Dedifferentiated amniotic fluid mesenchymal stem cell (primary cell): ENCODE results near the gene HYAL4.
"Not testable (repeated sequence)": the region's sequence is repeated elsewhere in the genome, so short reads cannot be mapped to it uniquely, and the experiment has no call there.

Experiments
- DNase-seq: peaks from one replicate; pipeline ENCODE4 v3.0.0-alpha.2; 2016; ENCODE audit errors: extremely low spot score

Gene HYAL4

GRCh38 chr7:123844712-123845219, at the start of gene HYAL4:
Gene HYAL4 (plus strand): TSS chr7:123845169. CDS start chr7:123868274, 23,105 bp downstream.
- no peak for DNase-seq

GRCh38 chr7:123795917-123796316, 49.1 kb upstream of the HYAL4 start:
- no peak for DNase-seq

- no peak for DNase-seq
These were observed 48.4 kb upstream of the HYAL4 start for GRCh38 chr7:123796568-123796967.

GRCh38 chr7:123797673-123798531, 47.1 kb upstream of the HYAL4 start:
- DNase-seq = peak; percentile 80

- no peak for DNase-seq
These were observed 46.3 kb upstream of the HYAL4 start for GRCh38 chr7:123798532-123799188.

GRCh38 chr7:123802249-123802648, 42.7 kb upstream of the HYAL4 start:
- DNase-seq = no peak

GRCh38 chr7:123805287-123805686, 39.7 kb upstream of the HYAL4 start:
- no peak for DNase-seq

- DNase-seq = no peak
These were observed 35.5 kb upstream of the HYAL4 start for GRCh38 chr7:123809471-123809870.

- no peak for DNase-seq
These were observed 33.9 kb upstream of the HYAL4 start for GRCh38 chr7:123811056-123811455.

- no peak for DNase-seq
These were observed 28.1 kb upstream of the HYAL4 start for GRCh38 chr7:123816916-123817315.

GRCh38 chr7:123819001-123819400, 26.0 kb upstream of the HYAL4 start:
- no peak for DNase-seq

GRCh38 chr7:123819795-123820194, 25.2 kb upstream of the HYAL4 start:
- DNase-seq = not testable (repeated sequence)

GRCh38 chr7:123820864-123821263, 24.1 kb upstream of the HYAL4 start:
- DNase-seq = no peak

- DNase-seq = no peak
These were observed 23.6 kb upstream of the HYAL4 start for GRCh38 chr7:123821320-123821719.

- no peak for DNase-seq
These were observed 20.8 kb upstream of the HYAL4 start for GRCh38 chr7:123823898-123824753.

GRCh38 chr7:123824754-123825067, 20.3 kb upstream of the HYAL4 start:
- DNase-seq = no peak

GRCh38 chr7:123828805-123829204, 16.2 kb upstream of the HYAL4 start:
- DNase-seq = no peak

- no peak for DNase-seq
These were observed 8.3 kb upstream of the HYAL4 start for GRCh38 chr7:123836656-123837055.

- DNase-seq = not testable (repeated sequence)
These were observed 5.9 kb upstream of the HYAL4 start for GRCh38 chr7:123839106-123839505.

- not testable (repeated sequence) for DNase-seq
These were observed 827 bp upstream of the HYAL4 start for GRCh38 chr7:123844142-123844541.

- no peak for DNase-seq
These were observed 851 bp downstream of the HYAL4 start for GRCh38 chr7:123845823-123846216.

GRCh38 chr7:123846217-123846891, 1.4 kb downstream of the HYAL4 start:
- no peak for DNase-seq
